ENCODE data around the gene PNISR.

DNA sequence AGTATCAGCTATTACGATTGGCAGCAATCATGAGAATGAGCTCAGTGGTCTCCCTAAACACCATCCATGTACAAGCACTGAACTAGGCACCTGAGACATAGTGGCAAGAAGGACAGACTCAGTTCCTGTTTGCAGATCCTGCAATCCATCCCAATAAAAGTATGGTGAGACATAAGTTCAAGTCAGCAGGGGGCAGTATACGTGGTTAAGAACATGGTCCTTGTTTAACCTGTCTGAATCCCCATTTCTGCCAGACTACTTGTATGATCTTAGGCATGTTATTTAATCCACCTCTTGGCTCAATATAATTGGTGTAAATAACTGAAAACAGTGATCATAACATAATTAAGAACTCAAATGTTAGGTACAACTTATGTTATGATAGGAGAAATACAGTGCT is 33.2 kb upstream of the PNISR start:
- TF ChIP-seq POLR2A (IDR thresholded peaks at IDR 0.05), result no peak
- TF ChIP-seq, protein P1, sequence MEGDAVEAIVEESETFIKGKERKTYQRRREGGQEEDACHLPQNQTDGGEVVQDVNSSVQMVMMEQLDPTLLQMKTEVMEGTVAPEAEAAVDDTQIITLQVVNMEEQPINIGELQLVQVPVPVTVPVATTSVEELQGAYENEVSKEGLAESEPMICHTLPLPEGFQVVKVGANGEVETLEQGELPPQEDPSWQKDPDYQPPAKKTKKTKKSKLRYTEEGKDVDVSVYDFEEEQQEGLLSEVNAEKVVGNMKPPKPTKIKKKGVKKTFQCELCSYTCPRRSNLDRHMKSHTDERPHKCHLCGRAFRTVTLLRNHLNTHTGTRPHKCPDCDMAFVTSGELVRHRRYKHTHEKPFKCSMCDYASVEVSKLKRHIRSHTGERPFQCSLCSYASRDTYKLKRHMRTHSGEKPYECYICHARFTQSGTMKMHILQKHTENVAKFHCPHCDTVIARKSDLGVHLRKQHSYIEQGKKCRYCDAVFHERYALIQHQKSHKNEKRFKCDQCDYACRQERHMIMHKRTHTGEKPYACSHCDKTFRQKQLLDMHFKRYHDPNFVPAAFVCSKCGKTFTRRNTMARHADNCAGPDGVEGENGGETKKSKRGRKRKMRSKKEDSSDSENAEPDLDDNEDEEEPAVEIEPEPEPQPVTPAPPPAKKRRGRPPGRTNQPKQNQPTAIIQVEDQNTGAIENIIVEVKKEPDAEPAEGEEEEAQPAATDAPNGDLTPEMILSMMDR (IDR thresholded peaks at IDR 0.05), result peak in 2 of 3 experiments; percentile 5 to 8

Data from testis (tissue), 2 donors.